Measurements from ENCODE around the gene ZNF630.

- no peak for TF ChIP-seq CTCF (IDR thresholded peaks at IDR 0.05; ENCODE audit: borderline replicate concordance, extremely low read depth, low read length, poor library complexity, severe bottlenecking)
- no peak for TF ChIP-seq EZH2 (IDR thresholded peaks at IDR 0.05; ENCODE audit: borderline replicate concordance, low read depth, low read length, severe bottlenecking)
Observed at GRCh38 chrX:48035891-48036290, 35.5 kb downstream of the ZNF630 start.

All from DND-41 (cell line).